GM15510 (cell line): Measurements from ENCODE around the gene SOS1.

Experiments used
- POLR2A ChIP-seq: IDR thresholded peaks from 3 replicates; pipeline ENCODE4 v1.6.1; 2011; ENCODE audit warnings: borderline replicate concordance; ENCODE audit not compliant: insufficient read length; ENCODE audit errors: extremely low read depth

Gene SOS1

GRCh38 chr2:38973266-38973665 lies 147.6 kb downstream of the SOS1 start:
- no peak for TF ChIP-seq POLR2A

DNA sequence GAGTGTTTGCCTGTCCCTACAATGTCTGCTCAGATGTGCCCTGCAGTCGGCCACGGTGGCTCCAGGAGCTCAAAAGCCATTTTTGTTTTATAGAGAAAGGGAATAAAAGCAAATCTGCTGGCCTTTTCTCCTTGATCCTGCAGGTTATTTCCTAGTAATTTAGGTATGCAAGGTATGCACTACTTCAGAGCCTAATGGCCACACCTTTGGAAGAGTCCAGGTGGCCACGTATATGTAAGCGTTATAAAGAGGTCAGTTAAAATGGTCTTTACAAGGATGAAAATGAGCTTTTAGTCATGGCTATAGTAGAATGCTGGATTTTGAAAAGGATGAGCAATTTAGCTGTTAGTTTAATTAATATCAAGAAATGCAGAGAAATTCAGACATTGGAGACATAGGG lies 149.5 kb downstream of the SOS1 start:
- TF ChIP-seq POLR2A: no peak

- TF ChIP-seq POLR2A: no peak
Observed at GRCh38 chr2:38968021-38968420, 152.8 kb downstream of the SOS1 start.

GRCh38 chr2:38966678-38967077 lies 154.2 kb downstream of the SOS1 start:
- no peak for TF ChIP-seq POLR2A

DNA sequence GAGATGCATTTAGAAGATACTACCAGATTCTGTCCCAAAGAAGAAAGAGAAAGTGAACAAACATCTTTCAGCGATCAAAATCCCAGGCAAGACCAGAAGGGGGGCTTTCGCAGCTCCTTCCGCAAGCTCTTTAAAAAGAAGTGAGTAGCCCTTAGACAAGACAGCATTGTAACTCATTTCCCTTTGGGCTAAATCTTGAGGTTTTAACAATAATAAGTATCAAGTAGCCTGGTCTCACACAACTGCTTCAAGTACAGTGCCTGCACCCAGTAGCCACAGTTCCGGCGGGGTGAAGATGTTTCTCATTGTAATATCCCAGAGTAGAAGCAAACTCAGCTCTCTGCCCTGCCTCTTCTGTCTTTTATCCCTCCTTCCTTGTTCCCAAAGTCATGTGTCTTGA lies 154.8 kb downstream of the SOS1 start:
- TF ChIP-seq POLR2A: no peak

GRCh38 chr2:38960609-38961320 lies 160.1 kb downstream of the SOS1 start:
- no peak for TF ChIP-seq POLR2A

- TF ChIP-seq POLR2A: no peak
Observed at GRCh38 chr2:38959938-38960608, 160.8 kb downstream of the SOS1 start.

- TF ChIP-seq POLR2A: no peak
Observed at GRCh38 chr2:38959466-38959865, 161.4 kb downstream of the SOS1 start.

DNA sequence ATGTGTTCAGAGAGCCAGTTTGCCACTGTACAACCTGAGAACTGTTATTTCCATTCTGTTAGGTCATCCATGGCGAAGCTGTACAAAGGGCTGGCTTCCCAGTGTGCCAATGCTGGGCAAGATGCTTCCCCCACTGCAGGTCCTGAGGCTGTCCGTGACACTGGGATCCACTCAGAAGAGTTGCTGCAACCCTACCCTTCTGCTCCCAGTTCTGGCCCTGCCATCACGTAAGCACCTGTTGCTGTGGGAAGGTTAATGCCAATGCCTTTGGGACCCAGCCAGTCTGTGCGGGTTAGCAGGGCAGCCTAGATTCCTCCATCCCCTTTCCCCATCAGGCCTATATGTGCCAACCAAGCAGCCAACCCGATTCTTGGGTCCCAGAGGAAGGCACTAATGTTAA lies 162.9 kb downstream of the SOS1 start:
- TF ChIP-seq POLR2A: no peak

- TF ChIP-seq POLR2A: no peak
Observed at GRCh38 chr2:38951766-38952165, 169.1 kb downstream of the SOS1 start.

- no peak for TF ChIP-seq POLR2A
Observed at GRCh38 chr2:38948995-38949394, 171.9 kb downstream of the SOS1 start.

DNA sequence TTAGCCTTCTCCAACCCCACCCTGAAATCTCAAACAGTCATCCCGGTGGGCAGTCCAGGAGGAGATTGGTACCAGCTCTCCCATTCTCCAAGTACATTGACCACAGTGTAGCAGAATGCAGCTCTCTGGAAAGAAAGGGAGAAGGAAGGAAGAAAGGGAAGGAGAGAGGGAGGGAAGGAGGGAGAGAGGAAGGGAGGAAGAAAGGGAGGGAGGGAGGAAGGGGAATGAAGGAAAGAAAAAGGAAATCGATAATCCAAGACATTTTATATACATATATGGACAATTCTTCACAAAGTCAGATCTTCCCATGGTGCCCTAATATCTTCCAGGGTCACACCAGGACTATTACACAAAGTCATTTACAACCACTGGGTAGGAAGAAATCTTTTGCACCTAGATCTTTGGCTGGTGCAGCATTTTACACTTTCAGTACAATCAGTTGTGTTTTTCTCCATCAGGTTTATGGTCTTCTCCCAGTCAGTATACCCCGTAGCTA lies 172.4 kb downstream of the SOS1 start:
- no peak for TF ChIP-seq POLR2A

GRCh38 chr2:38947241-38948239 lies 173.3 kb downstream of the SOS1 start:
- TF ChIP-seq POLR2A: no peak

- TF ChIP-seq POLR2A: no peak
Observed at GRCh38 chr2:38945911-38946310, 174.9 kb downstream of the SOS1 start.

- TF ChIP-seq POLR2A: no peak
Observed at GRCh38 chr2:38945372-38945771, 175.5 kb downstream of the SOS1 start.
